Measurements from ENCODE around the gene GALNT10. TPM values are rescaled to one million over a fixed set of nuclear protein-coding genes. Genes with fewer than 3 reads are reported as not detected.

The GALNT10 gene
- total and polyA plus RNA-seq, 2 of the 4 experiments (the other 2 are of a cell fraction): 46.2 to 67.0 TPM

GRCh38 chr5:154356958-154357357, 166.4 kb downstream of the GALNT10 start:
- 0 out of 2 replicates have a peak, but pooled peaks cover 2% of the 10 kb centered on the region for H3K36me3 ChIP-seq (ENCODE audit: control insufficient read depth, insufficient read depth, low read length)
- ChIA-PET CTCF (interaction anchor here (1.0 kb wide), 1 partner anchor 10 kb away, joined by 3 read pairs; no protein-coding TSS in a partner anchor), POLR2A (ENCODE audit: unreplicated experiment) (no interaction called here)
- peak overlapping the region; percentile 53; the same call in 1 of the 2 replicates for H4K5ac ChIP-seq (ENCODE audit: low read depth, low read length)
- H3K56ac ChIP-seq (ENCODE audit: extremely low read depth, insufficient read depth, low read length): no peak overlapping the region
- dilution Hi-C loops (cut with HindIII; ENCODE audit: low sequenced_read_pairs, unreplicated experiment) (no loop called here), in situ Hi-C loops (cut with MboI; ENCODE audit: low sequenced_read_pairs) (no loop called here), intact Hi-C loops (cut with micrococcal nuclease) (no loop called here)
- H3K14ac ChIP-seq (replicated peaks; ENCODE audit: low read depth, low read length): 0 out of 2 replicates have a peak overlapping the region, but pooled peaks have one; percentile 38
- H3K4me1 ChIP-seq (ENCODE audit: control insufficient read depth, insufficient read depth, low read length): peaks cover 30% of the 10 kb centered on the region
- WGBS, 2 experiments (ENCODE audit: extremely low coverage in 2 of 2, insufficient read length in 1 of 2): no CpG with 5 or more reads among the region's 3 CpGs
- H2AK5ac ChIP-seq (ENCODE audit: low read depth, low read length): peak overlapping the region; percentile 42; the same call in 1 of the 2 replicates
- H2AK9ac ChIP-seq (replicated peaks; ENCODE audit: low read depth, low read length, poor library complexity): no peak overlapping the region
- DNase-seq (no peak), ATAC-seq (ENCODE audit: low read depth) (no peak)
- H3K79me1 ChIP-seq (ENCODE audit: low read depth in 1 of 2, low read length in 2 of 2): peaks cover 36 to 65% of the 10 kb centered on the region in 2 experiments
- TF ChIP-seq POLR2A (IDR thresholded peaks at IDR 0.05; ENCODE audit: low read depth, low read length) (no peak), MAFK (IDR thresholded peaks at IDR 0.05; ENCODE audit: low read depth, low read length) (peak; percentile 78), CHD1 (IDR thresholded peaks at IDR 0.05; ENCODE audit: low read depth, low read length) (no peak)
- TF ChIP-seq, protein P1, sequence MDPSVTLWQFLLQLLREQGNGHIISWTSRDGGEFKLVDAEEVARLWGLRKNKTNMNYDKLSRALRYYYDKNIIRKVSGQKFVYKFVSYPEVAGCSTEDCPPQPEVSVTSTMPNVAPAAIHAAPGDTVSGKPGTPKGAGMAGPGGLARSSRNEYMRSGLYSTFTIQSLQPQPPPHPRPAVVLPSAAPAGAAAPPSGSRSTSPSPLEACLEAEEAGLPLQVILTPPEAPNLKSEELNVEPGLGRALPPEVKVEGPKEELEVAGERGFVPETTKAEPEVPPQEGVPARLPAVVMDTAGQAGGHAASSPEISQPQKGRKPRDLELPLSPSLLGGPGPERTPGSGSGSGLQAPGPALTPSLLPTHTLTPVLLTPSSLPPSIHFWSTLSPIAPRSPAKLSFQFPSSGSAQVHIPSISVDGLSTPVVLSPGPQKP (IDR thresholded peaks at IDR 0.05; ENCODE audit: borderline replicate concordance, low read depth, low read length): no peak
- TF ChIP-seq, protein P2, sequence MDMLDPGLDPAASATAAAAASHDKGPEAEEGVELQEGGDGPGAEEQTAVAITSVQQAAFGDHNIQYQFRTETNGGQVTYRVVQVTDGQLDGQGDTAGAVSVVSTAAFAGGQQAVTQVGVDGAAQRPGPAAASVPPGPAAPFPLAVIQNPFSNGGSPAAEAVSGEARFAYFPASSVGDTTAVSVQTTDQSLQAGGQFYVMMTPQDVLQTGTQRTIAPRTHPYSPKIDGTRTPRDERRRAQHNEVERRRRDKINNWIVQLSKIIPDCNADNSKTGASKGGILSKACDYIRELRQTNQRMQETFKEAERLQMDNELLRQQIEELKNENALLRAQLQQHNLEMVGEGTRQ (IDR thresholded peaks at IDR 0.05; ENCODE audit: low read depth, low read length): no peak
- peaks cover 38% of the 10 kb centered on the region for H3K9me1 ChIP-seq (ENCODE audit: insufficient read depth, low read length)
- H3K4me2 ChIP-seq (ENCODE audit: low read depth, low read length): no peak overlapping the region
- peak overlapping the region; percentile 87 for H2BK120ac ChIP-seq (ENCODE audit: low read depth, low read length)
- no peak overlapping the region for H2AFZ ChIP-seq (replicated peaks; ENCODE audit: low read length, poor library complexity)
- no TSS peak for BruUV-seq (replicated peaks)
- H2BK5ac ChIP-seq (ENCODE audit: low read depth, low read length, poor library complexity, severe bottlenecking): peak overlapping the region; percentile 65
- no peak overlapping the region for H3K27ac ChIP-seq (ENCODE audit: insufficient read depth, low read length)
- H2BK20ac ChIP-seq (ENCODE audit: low read depth, low read length): peak overlapping the region; percentile 27; the same call in 1 of the 2 replicates
- peak overlapping the region; percentile 53 to 68; a peak in 3 of 4 replicates for H4K8ac ChIP-seq (ENCODE audit: low read depth in 2 of 2, low read length in 2 of 2)
- H3K27me3 ChIP-seq (ENCODE audit: control insufficient read depth, insufficient read depth, low read length): no peaks in the 10 kb centered on the region
- no peak overlapping the region for H3K4me3 ChIP-seq (ENCODE audit: insufficient read depth, low read depth, low read length)
- H4K91ac ChIP-seq (ENCODE audit: insufficient read depth, low read depth, low read length): peak overlapping the region; percentile 57; the same call in 1 of the 2 replicates
- H3K18ac ChIP-seq (ENCODE audit: low read depth, low read length): peak overlapping the region; percentile 64; the same call in 1 of the 2 replicates
- no peak overlapping the region; the same call in 1 of the 2 replicates for H3K23ac ChIP-seq (ENCODE audit: low read depth, low read length)
- no peaks in the 10 kb centered on the region for H3K9me3 ChIP-seq (ENCODE audit: control insufficient read depth, insufficient read depth, low read length)
- H3K9ac ChIP-seq (ENCODE audit: low read depth, low read length): no peak overlapping the region
- no peaks in the 10 kb centered on the region for H4K20me1 ChIP-seq (ENCODE audit: insufficient read depth, low read length)
- 0 out of 2 replicates have a peak overlapping the region, but pooled peaks have one; percentile 33 for H3K4ac ChIP-seq (ENCODE audit: low read depth, low read length)
- peak overlapping the region; percentile 85; the same call in 2 of the 3 replicates for H2BK15ac ChIP-seq (ENCODE audit: low read depth, low read length)

Measured in IMR-90 (cell line).